GM12878 (cell line): Measurements from ENCODE around the gene SUB1. TPM values are rescaled to one million over a fixed set of nuclear protein-coding genes. Genes with fewer than 3 reads are reported as not detected.
A peak's percentile ranks its signal among the peaks of the same experiment; 100 is the strongest.

ENCODE experiments used
- CBFB ChIP-seq: IDR thresholded peaks from 2 replicates; pipeline ENCODE4 v1.6.1; 2016; ENCODE audit warnings: antibody characterized with exemption, low read depth
- CREB1 ChIP-seq: IDR thresholded peaks from 2 replicates; pipeline ENCODE4 v1.6.1; 2012; ENCODE audit warnings: low read depth, mild to moderate bottlenecking, inconsistent platforms
- EED ChIP-seq: sonication (generic); IDR thresholded peaks from 2 replicates; pipeline ENCODE4 v1.6.1; 2016; ENCODE audit warnings: antibody characterized with exemption, low read depth
- ETV6 ChIP-seq, 2 experiments: fragments of 450-650 bp in 1 of 2; IDR thresholded peaks in 1 of 2; conservative IDR thresholded peaks in 1 of 2; 2 replicates each; pipeline ENCODE4 v1.6.1; 2014; ENCODE audit warnings: antibody characterized with exemption in 1 of 2, borderline replicate concordance in 1 of 2, low read depth in 1 of 2, mild to moderate bottlenecking in 1 of 2, moderate library complexity in 1 of 2
- FOXK2 ChIP-seq: fragments of 450-650 bp; IDR thresholded peaks from 2 replicates; pipeline ENCODE4 v1.6.1; 2017; ENCODE audit warnings: mild to moderate bottlenecking, moderate library complexity
- IKZF1 ChIP-seq: fragments of 450-650 bp; conservative IDR thresholded peaks from 2 replicates; pipeline ENCODE4 v1.6.1; 2017; ENCODE audit warnings: antibody characterized with exemption, mild to moderate bottlenecking
- KDM1A ChIP-seq: fragments of 200-600 bp; sonication (generic); IDR thresholded peaks from 2 replicates; pipeline ENCODE4 v1.6.1; 2016; ENCODE audit warnings: borderline replicate concordance
- MEF2A ChIP-seq: IDR thresholded peaks from 2 replicates; pipeline ENCODE4 v1.6.1; 2011; ENCODE audit warnings: low read depth, mild to moderate bottlenecking, low read length, moderate library complexity; ENCODE audit not compliant: insufficient read depth
- RUNX3 ChIP-seq: IDR thresholded peaks from 2 replicates; pipeline ENCODE4 v1.6.1; 2012; ENCODE audit warnings: low read length, inconsistent platforms
- SIN3A ChIP-seq: IDR thresholded peaks from 2 replicates; pipeline ENCODE4 v1.6.1; 2012; ENCODE audit warnings: low read depth, low read length, improper control_type of control experiment
- SIX5 ChIP-seq: IDR thresholded peaks from 2 replicates; pipeline ENCODE4 v1.6.1; 2011; ENCODE audit warnings: mild to moderate bottlenecking, low read depth, low read length, moderate library complexity; ENCODE audit not compliant: severe bottlenecking
- SMAD5 ChIP-seq: IDR thresholded peaks from 2 replicates; pipeline ENCODE4 v1.6.1; 2016; ENCODE audit warnings: antibody characterized with exemption, low read depth
- SMC3 ChIP-seq: IDR thresholded peaks from 2 replicates; pipeline ENCODE4 v1.6.1; 2011; ENCODE audit warnings: low read length, improper control_type of control experiment, borderline replicate concordance
- STAT3 ChIP-seq: IDR thresholded peaks from 2 replicates; pipeline ENCODE4 v1.6.1; 2011; ENCODE audit warnings: low read depth, low read length, improper control_type of control experiment
- ZNF217 ChIP-seq: fragments of 450-650 bp; IDR thresholded peaks from 2 replicates; pipeline ENCODE4 v1.6.1; 2017; ENCODE audit warnings: antibody characterized with exemption, mild to moderate bottlenecking
- polyA plus RNA-seq, 11 experiments: library from polyadenylated mRNA; depleted of rRNA in 4 of 11; unstranded in 6 of 11; stranded (reverse) in 5 of 11; fragments of >200 nt; fragmentation: Nextera tagmentation in 4 of 11; fragmentation: Illumina TruSeq in 1 of 11; extraction: Ambion mirVana in 4 of 11; extraction: Trizol in 1 of 11; gene quantifications; 1 replicate in 1 of 11; 2 replicates in 10 of 11; pipeline versions ENCODE4 v1.2.1 to v1.2.3, GENCODE V29; 2011 to 2016; ENCODE audit warnings: inconsistent platforms in 2 of 11, missing spikeins in 2 of 11, low read depth in 1 of 11
- total RNA-seq, 4 experiments: library from RNA; depleted of rRNA in 3 of 4; stranded (reverse); fragments of >200 nt in 3 of 4; fragmentation: Illumina TruSeq in 1 of 4; extraction: Trizol in 1 of 4; gene quantifications; 2 replicates each; pipeline versions ENCODE4 v1.2.1 to v1.2.3, GENCODE V29; 2013 to 2021
- TF ChIP-seq, protein P1 (sequence below): fragments of 450-650 bp; formaldehyde crosslinking; IDR thresholded peaks from 2 replicates; pipeline ENCODE4 v1.5.0; 2022; ENCODE audit warnings: mild to moderate bottlenecking, missing genetic modification characterization
- TF ChIP-seq, protein P2 (sequence below): fragments of 450-650 bp; formaldehyde crosslinking; IDR thresholded peaks from 2 replicates; pipeline ENCODE4 v1.4.0; 2022; ENCODE audit warnings: mild to moderate bottlenecking, moderate library complexity
- TF ChIP-seq, protein P3 (sequence below): fragments of 450-650 bp; IDR thresholded peaks from 2 replicates; pipeline ENCODE4 v1.6.1; 2017; ENCODE audit warnings: mild to moderate bottlenecking
- TF ChIP-seq, protein P4 (sequence below): fragments of 450-650 bp; IDR thresholded peaks from 2 replicates; pipeline ENCODE4 v1.6.1; 2017; ENCODE audit warnings: mild to moderate bottlenecking, low read depth, inconsistent platforms; ENCODE audit not compliant: poor library complexity, severe bottlenecking

The SUB1 gene
- total and polyA plus RNA-seq, 10 of the 15 experiments (the other 5 are each of a cell fraction or from before 2014, with no cell fraction given) = 468 to 2,785 (median 1,145) TPM

DNA sequence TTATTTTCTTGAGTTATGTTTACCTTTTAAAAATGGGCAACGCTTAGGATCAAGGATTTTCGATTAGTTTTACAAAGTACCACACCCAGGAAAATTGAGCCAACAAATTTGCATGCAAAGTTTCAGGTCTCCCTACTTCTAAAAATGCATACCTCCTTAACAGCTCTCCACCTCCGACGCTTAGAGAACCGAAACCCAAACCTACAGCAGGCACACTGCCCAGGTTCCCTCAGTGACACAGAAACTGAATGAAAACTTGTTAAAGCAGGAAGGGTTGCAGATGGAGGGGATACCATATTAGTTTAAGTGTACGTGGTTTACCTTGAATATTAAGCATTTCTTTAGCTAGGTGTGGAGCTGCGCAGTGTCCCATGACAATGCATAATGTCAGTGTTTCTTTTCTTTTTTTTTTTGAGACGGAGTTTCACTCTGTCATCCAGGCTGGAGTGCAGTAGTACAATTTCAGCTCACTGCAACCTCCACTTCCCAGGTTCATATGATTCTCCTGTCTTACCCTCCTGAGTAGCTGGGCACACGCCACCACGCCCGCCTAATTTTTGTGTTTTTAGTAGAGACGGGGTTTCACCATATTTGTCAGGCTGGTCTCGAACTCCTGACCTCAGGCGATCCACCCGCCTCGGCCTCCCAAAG lies 1.6 kb upstream of the SUB1 start (continued):
- TF ChIP-seq, protein P1, sequence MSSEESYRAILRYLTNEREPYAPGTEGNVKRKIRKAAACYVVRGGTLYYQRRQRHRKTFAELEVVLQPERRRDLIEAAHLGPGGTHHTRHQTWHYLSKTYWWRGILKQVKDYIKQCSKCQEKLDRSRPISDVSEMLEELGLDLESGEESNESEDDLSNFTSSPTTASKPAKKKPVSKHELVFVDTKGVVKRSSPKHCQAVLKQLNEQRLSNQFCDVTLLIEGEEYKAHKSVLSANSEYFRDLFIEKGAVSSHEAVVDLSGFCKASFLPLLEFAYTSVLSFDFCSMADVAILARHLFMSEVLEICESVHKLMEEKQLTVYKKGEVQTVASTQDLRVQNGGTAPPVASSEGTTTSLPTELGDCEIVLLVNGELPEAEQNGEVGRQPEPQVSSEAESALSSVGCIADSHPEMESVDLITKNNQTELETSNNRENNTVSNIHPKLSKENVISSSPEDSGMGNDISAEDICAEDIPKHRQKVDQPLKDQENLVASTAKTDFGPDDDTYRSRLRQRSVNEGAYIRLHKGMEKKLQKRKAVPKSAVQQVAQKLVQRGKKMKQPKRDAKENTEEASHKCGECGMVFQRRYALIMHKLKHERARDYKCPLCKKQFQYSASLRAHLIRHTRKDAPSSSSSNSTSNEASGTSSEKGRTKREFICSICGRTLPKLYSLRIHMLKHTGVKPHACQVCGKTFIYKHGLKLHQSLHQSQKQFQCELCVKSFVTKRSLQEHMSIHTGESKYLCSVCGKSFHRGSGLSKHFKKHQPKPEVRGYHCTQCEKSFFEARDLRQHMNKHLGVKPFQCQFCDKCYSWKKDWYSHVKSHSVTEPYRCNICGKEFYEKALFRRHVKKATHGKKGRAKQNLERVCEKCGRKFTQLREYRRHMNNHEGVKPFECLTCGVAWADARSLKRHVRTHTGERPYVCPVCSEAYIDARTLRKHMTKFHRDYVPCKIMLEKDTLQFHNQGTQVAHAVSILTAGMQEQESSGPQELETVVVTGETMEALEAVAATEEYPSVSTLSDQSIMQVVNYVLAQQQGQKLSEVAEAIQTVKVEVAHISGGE (CRISPR knock-in tag) = no peak
- TF ChIP-seq IKZF1 (peak; percentile 94), KDM1A (no peak), CREB1 (peak; percentile 44; the same call in 1 of the 2 replicates), ETV6 (conservative IDR thresholded peaks at IDR 0.05 in 1 of 2, IDR thresholded peaks at IDR 0.05 in 1 of 2; ENCODE audit: borderline replicate concordance in 1 of 2, low read depth in 1 of 2) (peak in 1 of 2 experiments; percentile 76; a peak in 2 of 4 replicates), ZNF217 (peak; percentile 36; the same call in 1 of the 2 replicates), SMC3 (0 out of 2 replicates have a peak, but pooled peaks have one; percentile 16), RUNX3 (peak; percentile 89), SIN3A (0 out of 2 replicates have a peak, but pooled peaks have one; percentile 46), EED (peak; percentile 96), STAT3 (peak; percentile 54; the same call in 1 of the 2 replicates), SMAD5 (no peak), CBFB (0 out of 2 replicates have a peak, but pooled peaks have one; percentile 46), FOXK2 (no peak), MEF2A (peak; percentile 90), SIX5 (no peak)
- TF ChIP-seq, protein P2, sequence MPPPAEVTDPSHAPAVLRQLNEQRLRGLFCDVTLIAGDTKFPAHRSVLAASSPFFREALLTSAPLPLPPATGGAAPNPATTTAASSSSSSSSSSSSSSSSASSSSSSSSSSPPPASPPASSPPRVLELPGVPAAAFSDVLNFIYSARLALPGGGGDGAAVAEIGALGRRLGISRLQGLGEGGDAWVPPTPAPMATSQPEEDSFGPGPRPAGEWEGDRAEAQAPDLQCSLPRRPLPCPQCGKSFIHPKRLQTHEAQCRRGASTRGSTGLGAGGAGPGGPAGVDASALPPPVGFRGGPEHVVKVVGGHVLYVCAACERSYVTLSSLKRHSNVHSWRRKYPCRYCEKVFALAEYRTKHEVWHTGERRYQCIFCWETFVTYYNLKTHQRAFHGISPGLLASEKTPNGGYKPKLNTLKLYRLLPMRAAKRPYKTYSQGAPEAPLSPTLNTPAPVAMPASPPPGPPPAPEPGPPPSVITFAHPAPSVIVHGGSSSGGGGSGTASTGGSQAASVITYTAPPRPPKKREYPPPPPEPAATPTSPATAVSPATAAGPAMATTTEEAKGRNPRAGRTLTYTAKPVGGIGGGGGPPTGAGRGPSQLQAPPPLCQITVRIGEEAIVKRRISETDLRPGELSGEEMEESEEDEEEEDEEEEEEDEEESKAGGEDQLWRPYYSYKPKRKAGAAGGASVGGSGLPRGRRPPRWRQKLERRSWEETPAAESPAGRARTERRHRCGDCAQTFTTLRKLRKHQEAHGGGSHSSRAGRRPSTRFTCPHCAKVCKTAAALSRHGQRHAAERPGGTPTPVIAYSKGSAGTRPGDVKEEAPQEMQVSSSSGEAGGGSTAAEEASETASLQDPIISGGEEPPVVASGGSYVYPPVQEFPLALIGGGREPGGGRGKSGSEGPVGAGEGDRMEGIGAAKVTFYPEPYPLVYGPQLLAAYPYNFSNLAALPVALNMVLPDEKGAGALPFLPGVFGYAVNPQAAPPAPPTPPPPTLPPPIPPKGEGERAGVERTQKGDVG (CRISPR knock-in tag) = no peak
- TF ChIP-seq, protein P3, sequence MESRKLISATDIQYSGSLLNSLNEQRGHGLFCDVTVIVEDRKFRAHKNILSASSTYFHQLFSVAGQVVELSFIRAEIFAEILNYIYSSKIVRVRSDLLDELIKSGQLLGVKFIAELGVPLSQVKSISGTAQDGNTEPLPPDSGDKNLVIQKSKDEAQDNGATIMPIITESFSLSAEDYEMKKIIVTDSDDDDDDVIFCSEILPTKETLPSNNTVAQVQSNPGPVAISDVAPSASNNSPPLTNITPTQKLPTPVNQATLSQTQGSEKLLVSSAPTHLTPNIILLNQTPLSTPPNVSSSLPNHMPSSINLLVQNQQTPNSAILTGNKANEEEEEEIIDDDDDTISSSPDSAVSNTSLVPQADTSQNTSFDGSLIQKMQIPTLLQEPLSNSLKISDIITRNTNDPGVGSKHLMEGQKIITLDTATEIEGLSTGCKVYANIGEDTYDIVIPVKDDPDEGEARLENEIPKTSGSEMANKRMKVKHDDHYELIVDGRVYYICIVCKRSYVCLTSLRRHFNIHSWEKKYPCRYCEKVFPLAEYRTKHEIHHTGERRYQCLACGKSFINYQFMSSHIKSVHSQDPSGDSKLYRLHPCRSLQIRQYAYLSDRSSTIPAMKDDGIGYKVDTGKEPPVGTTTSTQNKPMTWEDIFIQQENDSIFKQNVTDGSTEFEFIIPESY = no peak
- TF ChIP-seq, protein P4, sequence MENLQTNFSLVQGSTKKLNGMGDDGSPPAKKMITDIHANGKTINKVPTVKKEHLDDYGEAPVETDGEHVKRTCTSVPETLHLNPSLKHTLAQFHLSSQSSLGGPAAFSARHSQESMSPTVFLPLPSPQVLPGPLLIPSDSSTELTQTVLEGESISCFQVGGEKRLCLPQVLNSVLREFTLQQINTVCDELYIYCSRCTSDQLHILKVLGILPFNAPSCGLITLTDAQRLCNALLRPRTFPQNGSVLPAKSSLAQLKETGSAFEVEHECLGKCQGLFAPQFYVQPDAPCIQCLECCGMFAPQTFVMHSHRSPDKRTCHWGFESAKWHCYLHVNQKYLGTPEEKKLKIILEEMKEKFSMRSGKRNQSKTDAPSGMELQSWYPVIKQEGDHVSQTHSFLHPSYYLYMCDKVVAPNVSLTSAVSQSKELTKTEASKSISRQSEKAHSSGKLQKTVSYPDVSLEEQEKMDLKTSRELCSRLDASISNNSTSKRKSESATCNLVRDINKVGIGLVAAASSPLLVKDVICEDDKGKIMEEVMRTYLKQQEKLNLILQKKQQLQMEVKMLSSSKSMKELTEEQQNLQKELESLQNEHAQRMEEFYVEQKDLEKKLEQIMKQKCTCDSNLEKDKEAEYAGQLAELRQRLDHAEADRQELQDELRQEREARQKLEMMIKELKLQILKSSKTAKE = peak; percentile 70
